Measurements from ENCODE around the gene NAV3. TPM values are rescaled to one million over a fixed set of nuclear protein-coding genes. Genes with fewer than 3 reads are reported as not detected.

The NAV3 gene
- total RNA-seq, 1 experiment from 2014 or later: 6.8 TPM

DNA sequence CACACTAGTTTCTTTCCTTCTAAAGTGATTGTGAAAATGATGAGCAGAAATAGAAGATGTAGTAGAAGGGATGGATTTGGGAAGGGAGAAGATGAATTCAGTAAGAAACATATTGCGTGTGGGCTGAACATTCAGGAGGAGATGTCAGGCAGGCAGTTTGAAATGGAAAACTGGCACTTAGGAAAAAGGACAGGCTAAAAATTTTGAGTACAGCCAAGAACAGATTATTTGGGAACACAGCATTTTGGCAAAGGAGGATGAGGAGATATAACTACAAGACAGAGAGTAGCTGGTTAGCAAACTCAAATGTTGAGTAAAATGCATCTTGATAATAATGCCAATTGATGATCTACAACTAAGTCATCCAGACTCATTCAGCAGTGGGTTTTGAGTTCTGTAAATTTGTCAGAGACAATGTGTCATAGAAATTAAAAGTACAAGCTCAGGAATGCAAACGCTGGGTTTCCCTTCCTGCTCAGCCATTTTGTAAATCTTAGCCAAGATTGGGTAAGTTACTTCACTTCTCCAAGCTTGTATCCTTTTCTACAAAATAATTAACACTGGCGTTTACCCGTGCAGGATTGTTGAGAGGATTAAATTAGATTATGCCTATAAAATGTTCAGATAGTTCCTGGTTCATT lies 255.0 kb downstream of the NAV3 start:
- ChIA-PET CTCF (no interaction called here), POLR2A (ENCODE audit: unreplicated experiment) (no interaction called here)
- ATAC-seq (no peak), DNase-seq (peak; percentile 41)
- Histone ChIP-seq H3K27ac (ENCODE audit: low read length) (no peak overlapping the region), H3K36me3 (ENCODE audit: low read depth, low read length) (no peaks in the 10 kb centered on the region), H3K9me2 (replicated peaks; ENCODE audit: low read length) (no peaks in the 10 kb centered on the region), H2AFZ (ENCODE audit: low read length) (no peak overlapping the region), H3K4me1 (ENCODE audit: insufficient read depth, low read length) (no peaks in the 10 kb centered on the region; the same call in 1 of the 2 replicates), H3K4me3 (ENCODE audit: low read length) (no peak overlapping the region), H3F3A (ENCODE audit: low read length, unreplicated experiment) (no peaks in the 10 kb centered on the region), H3K79me2 (ENCODE audit: low read length) (no peaks in the 10 kb centered on the region), H3K4me2 (ENCODE audit: low read length) (no peak overlapping the region), H4K20me1 (ENCODE audit: low read length) (no peaks in the 10 kb centered on the region), H3K27me3 (ENCODE audit: low read length) (no peaks in the 10 kb centered on the region), H3K9ac (ENCODE audit: low read length) (no peak overlapping the region), H3K9me3 (ENCODE audit: low read length) (no peaks in the 10 kb centered on the region)
- intact Hi-C loops (cut with micrococcal nuclease): no loop called here
- BruUV-seq (replicated peaks): no TSS peak
- TF ChIP-seq EZH2 (IDR thresholded peaks at IDR 0.05; ENCODE audit: low read length, unreplicated experiment): no peak
- no peak for TF ChIP-seq CTCF (conservative IDR thresholded peaks at IDR 0.05; ENCODE audit: low read depth, low read length)
- no peak for TF ChIP-seq EZH2phosphoT487 (IDR thresholded peaks at IDR 0.05; ENCODE audit: borderline replicate concordance, low read length)

DNA sequence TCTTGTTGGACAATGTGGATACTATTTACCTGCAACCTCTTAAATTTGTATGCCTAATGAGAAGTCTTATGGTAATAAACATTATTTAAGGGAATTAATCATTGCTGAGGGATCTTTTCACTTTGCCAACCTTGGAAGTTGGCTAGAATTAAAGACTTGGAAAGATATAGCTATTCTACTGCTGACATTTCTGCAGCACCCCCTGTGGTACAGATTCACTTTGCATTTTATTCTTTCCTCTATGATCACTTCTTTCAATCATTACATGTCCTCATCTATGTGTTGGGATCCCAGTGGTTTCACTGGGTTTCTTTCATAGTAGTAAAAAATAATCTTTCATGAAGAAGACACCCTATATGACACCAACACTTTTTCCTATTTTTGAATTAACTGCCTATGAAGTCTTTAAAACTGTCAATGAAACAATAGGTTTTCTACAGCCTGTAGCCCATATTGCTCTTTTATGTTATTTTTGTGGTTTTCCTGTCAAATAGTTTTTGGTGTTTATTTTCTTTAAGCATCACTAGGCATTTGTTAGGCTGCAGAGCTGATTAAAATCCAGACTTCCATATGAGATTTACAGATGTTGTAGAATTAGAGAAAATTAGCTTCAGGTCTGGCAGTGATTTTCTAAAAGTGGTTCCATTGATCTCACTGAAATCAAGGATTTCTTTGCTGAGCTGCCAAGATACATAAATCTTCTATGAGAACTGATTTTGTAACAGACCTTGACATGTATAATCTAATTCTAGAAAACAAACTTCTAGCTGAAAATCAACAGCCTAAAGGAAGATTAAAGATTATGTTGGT lies 256.1 kb downstream of the NAV3 start:
- Histone ChIP-seq H3K9me3 (ENCODE audit: low read length) (no peaks in the 10 kb centered on the region), H3K4me2 (ENCODE audit: low read length) (no peak overlapping the region), H3K27me3 (ENCODE audit: low read length) (no peaks in the 10 kb centered on the region), H3K27ac (ENCODE audit: low read length) (no peak overlapping the region), H3K9ac (ENCODE audit: low read length) (no peak overlapping the region), H4K20me1 (ENCODE audit: low read length) (no peaks in the 10 kb centered on the region), H2AFZ (ENCODE audit: low read length) (no peak overlapping the region), H3K36me3 (ENCODE audit: low read depth, low read length) (no peaks in the 10 kb centered on the region), H3K9me2 (replicated peaks; ENCODE audit: low read length) (no peaks in the 10 kb centered on the region), H3K4me3 (ENCODE audit: low read length) (no peak overlapping the region), H3K4me1 (ENCODE audit: insufficient read depth, low read length) (no peaks in the 10 kb centered on the region; the same call in 1 of the 2 replicates), H3F3A (ENCODE audit: low read length, unreplicated experiment) (no peaks in the 10 kb centered on the region), H3K79me2 (ENCODE audit: low read length) (no peaks in the 10 kb centered on the region)
- peak; percentile 41; the same call in 1 of the 2 replicates for TF ChIP-seq CTCF (conservative IDR thresholded peaks at IDR 0.05; ENCODE audit: low read depth, low read length)
- no peak for TF ChIP-seq EZH2 (IDR thresholded peaks at IDR 0.05; ENCODE audit: low read length, unreplicated experiment)
- no peak for TF ChIP-seq EZH2phosphoT487 (IDR thresholded peaks at IDR 0.05; ENCODE audit: borderline replicate concordance, low read length)
- intact Hi-C loops (cut with micrococcal nuclease): no loop called here
- CTCF ChIA-PET: no interaction called here
- ATAC-seq (no peak), DNase-seq (peak; percentile 11)
- no TSS peak for BruUV-seq (replicated peaks)
- POLR2A ChIA-PET (ENCODE audit: unreplicated experiment): no interaction called here

DNA sequence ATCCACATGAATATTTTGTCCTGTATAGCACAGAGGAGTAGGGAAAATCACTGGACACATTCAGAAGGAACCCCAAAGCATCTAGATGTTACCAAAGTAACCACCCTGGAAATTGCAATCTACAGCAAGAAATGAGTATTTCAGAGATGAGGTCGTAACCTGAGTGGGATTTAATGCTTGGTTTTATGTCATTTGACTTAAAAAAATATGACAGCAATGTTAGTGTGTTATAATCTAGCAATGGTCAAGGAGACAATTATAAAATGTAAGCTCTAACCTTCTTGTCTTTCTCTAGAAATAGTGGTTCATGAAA lies 256.6 kb downstream of the NAV3 start:
- BruUV-seq (replicated peaks): no TSS peak
- H3K9me2 ChIP-seq (replicated peaks; ENCODE audit: low read length): no peaks in the 10 kb centered on the region
- H4K20me1 ChIP-seq (ENCODE audit: low read length): no peaks in the 10 kb centered on the region
- intact Hi-C loops (cut with micrococcal nuclease): no loop called here
- H3K4me3 ChIP-seq (ENCODE audit: low read length): no peak overlapping the region
- no peak overlapping the region for H3K27ac ChIP-seq (ENCODE audit: low read length)
- TF ChIP-seq EZH2phosphoT487 (IDR thresholded peaks at IDR 0.05; ENCODE audit: borderline replicate concordance, low read length) (no peak), EZH2 (IDR thresholded peaks at IDR 0.05; ENCODE audit: low read length, unreplicated experiment) (no peak), CTCF (conservative IDR thresholded peaks at IDR 0.05; ENCODE audit: low read depth, low read length) (no peak)
- no peak for ATAC-seq
- no peak overlapping the region for H3K4me2 ChIP-seq (ENCODE audit: low read length)
- DNase-seq: no peak
- CTCF ChIA-PET: no interaction called here
- POLR2A ChIA-PET (ENCODE audit: unreplicated experiment): no interaction called here
- H3K4me1 ChIP-seq (ENCODE audit: insufficient read depth, low read length): no peaks in the 10 kb centered on the region; the same call in 1 of the 2 replicates
- H3K79me2 ChIP-seq (ENCODE audit: low read length): no peaks in the 10 kb centered on the region
- H3K36me3 ChIP-seq (ENCODE audit: low read depth, low read length): no peaks in the 10 kb centered on the region
- no peaks in the 10 kb centered on the region for H3F3A ChIP-seq (ENCODE audit: low read length, unreplicated experiment)
- no peak overlapping the region for H2AFZ ChIP-seq (ENCODE audit: low read length)
- no peaks in the 10 kb centered on the region for H3K9me3 ChIP-seq (ENCODE audit: low read length)
- H3K27me3 ChIP-seq (ENCODE audit: low read length): no peaks in the 10 kb centered on the region
- no peak overlapping the region for H3K9ac ChIP-seq (ENCODE audit: low read length)

Data from PC-3 (cell line).